ENCODE data around the gene NDUFC2. TPM values are rescaled to one million over a fixed set of nuclear protein-coding genes. Genes with fewer than 3 reads are reported as not detected.
A peak's percentile ranks its signal among the peaks of the same experiment; 100 is the strongest.
"Not testable (repeated sequence)": the region's sequence is repeated elsewhere in the genome, so short reads cannot be mapped to it uniquely, and the experiment has no call there.

The NDUFC2 gene
- total RNA-seq, 2 experiments from 2014 or later = 62.6 to 68.5 TPM

- H3K4me1 ChIP-seq (ENCODE audit: insufficient read depth, low read length) = no peaks in the 10 kb centered on the region
- TF ChIP-seq CTCF (IDR thresholded peaks at IDR 0.05) = no peak
- H3K9me3 ChIP-seq (ENCODE audit: control insufficient read depth in 1 of 2, insufficient read depth in 1 of 2, low read length in 2 of 2) = no peaks in the 10 kb centered on the region
- intact Hi-C loops (cut with DNase I, micrococcal nuclease) = no loop called here
- no peak overlapping the region for H3K27ac ChIP-seq (ENCODE audit: low read depth in 1 of 2, low read length in 2 of 2)
- no peaks in the 10 kb centered on the region for H3K9me3 Mint-ChIP-seq
- H3K27me3 ChIP-seq (ENCODE audit: control insufficient read depth in 1 of 2, insufficient read depth in 2 of 2, low read length in 2 of 2) = no peaks in the 10 kb centered on the region
- POLR2A ChIA-PET = no interaction called here
- no peaks in the 10 kb centered on the region for H3K36me3 Mint-ChIP-seq (ENCODE audit: low read depth)
- H3K27ac Mint-ChIP-seq = no peak overlapping the region
- H3K4me3 Mint-ChIP-seq = no peak overlapping the region
- no peak for ATAC-seq (ENCODE audit: poor library complexity)
- DNase-seq = no peak
- CTCF ChIA-PET = no interaction called here
- no peaks in the 10 kb centered on the region for H3K36me3 ChIP-seq (ENCODE audit: insufficient read depth, low read length)
- H3K4me3 ChIP-seq (ENCODE audit: low read length) = no peak overlapping the region
- no peaks in the 10 kb centered on the region for H3K27me3 Mint-ChIP-seq
- peaks cover 10% of the 10 kb centered on the region for H3K4me1 Mint-ChIP-seq (ENCODE audit: low read depth)
Observed at GRCh38 chr11:78085972-78086371, 6.3 kb upstream of the NDUFC2 start.

GRCh38 chr11:78084506-78084905, 4.8 kb upstream of the NDUFC2 start:
- H3K9me3 Mint-ChIP-seq; H3K27me3 ChIP-seq (ENCODE audit: control insufficient read depth in 1 of 2, insufficient read depth in 2 of 2, low read length in 2 of 2); ATAC-seq (ENCODE audit: poor library complexity); H3K27ac ChIP-seq (ENCODE audit: low read depth in 1 of 2, low read length in 2 of 2); DNase-seq; H3K36me3 ChIP-seq (ENCODE audit: insufficient read depth, low read length); H3K4me3 Mint-ChIP-seq; H3K4me3 ChIP-seq (ENCODE audit: low read length); H3K9me3 ChIP-seq (ENCODE audit: control insufficient read depth in 1 of 2, insufficient read depth in 1 of 2, low read length in 2 of 2); H3K36me3 Mint-ChIP-seq (ENCODE audit: low read depth); H3K27me3 Mint-ChIP-seq; H3K27ac Mint-ChIP-seq; CTCF ChIA-PET; POLR2A ChIA-PET; H3K4me1 ChIP-seq (ENCODE audit: insufficient read depth, low read length): not testable (repeated sequence)
- H3K4me1 Mint-ChIP-seq (ENCODE audit: low read depth) = peaks cover 20% of the 10 kb centered on the region
- intact Hi-C loops (cut with DNase I, micrococcal nuclease) = loop anchor here in 1 of 2 experiments (5.0 kb wide), 2 partner anchors 108 to 488 kb away; partner anchors contain the start of gene NARS2

GRCh38 chr11:78083021-78083420, 3.4 kb upstream of the NDUFC2 start:
- no peaks in the 10 kb centered on the region for H3K9me3 Mint-ChIP-seq
- TF ChIP-seq CTCF (IDR thresholded peaks at IDR 0.05) = no peak
- H3K4me3 Mint-ChIP-seq = no peak overlapping the region
- intact Hi-C loops (cut with DNase I, micrococcal nuclease) = loop anchor here in 1 of 2 experiments (5.0 kb wide), 2 partner anchors 109 to 489 kb away; partner anchors contain the start of gene NARS2
- H3K27me3 Mint-ChIP-seq = no peaks in the 10 kb centered on the region
- Histone ChIP-seq H3K9me3 (ENCODE audit: control insufficient read depth in 1 of 2, insufficient read depth in 1 of 2, low read length in 2 of 2) (no peaks in the 10 kb centered on the region), H3K27ac (ENCODE audit: low read depth in 1 of 2, low read length in 2 of 2) (no peak overlapping the region), H3K36me3 (ENCODE audit: insufficient read depth, low read length) (no peaks in the 10 kb centered on the region), H3K4me3 (ENCODE audit: low read length) (no peak overlapping the region), H3K4me1 (ENCODE audit: insufficient read depth, low read length) (peaks cover 18% of the 10 kb centered on the region), H3K27me3 (ENCODE audit: control insufficient read depth in 1 of 2, insufficient read depth in 2 of 2, low read length in 2 of 2) (no peaks in the 10 kb centered on the region)
- peaks cover 16% of the 10 kb centered on the region for H3K36me3 Mint-ChIP-seq (ENCODE audit: low read depth)
- peaks cover 32% of the 10 kb centered on the region for H3K4me1 Mint-ChIP-seq (ENCODE audit: low read depth)
- ATAC-seq (ENCODE audit: poor library complexity) (no peak), DNase-seq (no peak)
- ChIA-PET CTCF (no interaction called here), POLR2A (no interaction called here)
- H3K27ac Mint-ChIP-seq = no peak overlapping the region

GRCh38 chr11:78082146-78082545, 2.5 kb upstream of the NDUFC2 start:
- Mint-ChIP-seq H3K4me3 (peak overlapping the region; percentile 96), H3K9me3 (no peaks in the 10 kb centered on the region), H3K27ac (peak overlapping the region; percentile 93), H3K27me3 (no peaks in the 10 kb centered on the region), H3K36me3 (ENCODE audit: low read depth) (peaks cover 16% of the 10 kb centered on the region), H3K4me1 (ENCODE audit: low read depth) (peaks cover 40% of the 10 kb centered on the region)
- Histone ChIP-seq H3K9me3 (ENCODE audit: control insufficient read depth in 1 of 2, insufficient read depth in 1 of 2, low read length in 2 of 2) (no peaks in the 10 kb centered on the region), H3K27me3 (ENCODE audit: control insufficient read depth in 1 of 2, insufficient read depth in 2 of 2, low read length in 2 of 2) (no peaks in the 10 kb centered on the region), H3K4me3 (ENCODE audit: low read length) (no peak overlapping the region), H3K36me3 (ENCODE audit: insufficient read depth, low read length) (no peaks in the 10 kb centered on the region), H3K27ac (ENCODE audit: low read depth in 1 of 2, low read length in 2 of 2) (no peak overlapping the region), H3K4me1 (ENCODE audit: insufficient read depth, low read length) (peaks cover 27% of the 10 kb centered on the region)
- intact Hi-C loops (cut with DNase I, micrococcal nuclease) = loop anchor here in 1 of 2 experiments (5.0 kb wide), 2 partner anchors 110 to 490 kb away; partner anchors contain the start of gene NARS2
- POLR2A ChIA-PET = no interaction called here
- CTCF ChIA-PET = no interaction called here
- DNase-seq = no peak
- no peak for ATAC-seq (ENCODE audit: poor library complexity)
- no peak for TF ChIP-seq CTCF (IDR thresholded peaks at IDR 0.05)
